Measurements from ENCODE around the gene KCTD12. TPM values are rescaled to one million over a fixed set of nuclear protein-coding genes. Genes with fewer than 3 reads are reported as not detected.

The KCTD12 gene
- polyA plus RNA-seq, 1 donor (not counting 4 experiments of a cell fraction or from before 2014, with no cell fraction given), result 18.9 TPM

DNA sequence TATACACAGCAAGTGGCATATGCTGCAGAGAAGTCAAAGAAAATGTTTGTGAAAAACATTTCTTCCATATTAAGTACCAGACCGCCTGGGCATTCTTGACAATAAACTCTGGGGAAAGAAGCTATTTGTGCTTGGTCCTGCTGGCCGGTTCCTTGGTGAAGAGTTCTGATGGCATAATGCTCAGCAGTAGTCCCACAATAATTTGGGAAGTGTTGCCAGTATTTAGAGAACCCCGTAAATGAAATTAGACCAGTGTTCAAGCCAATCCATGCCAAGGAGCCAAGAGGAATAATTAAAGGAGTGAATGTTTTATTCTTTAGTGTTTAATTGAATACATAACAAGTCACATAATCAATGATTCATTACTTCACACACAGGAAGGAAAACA, 6.3 kb downstream of the KCTD12 start:
- peaks cover 18% of the 10 kb centered on the region for H3K79me2 ChIP-seq (ENCODE audit: control insufficient read depth, insufficient read depth, low read length)
- no peaks in the 10 kb centered on the region for H3K27me3 ChIP-seq (ENCODE audit: control insufficient read depth, extremely low read depth, insufficient read depth, low read length)
- dilution Hi-C loops (cut with MboI; ENCODE audit: extremely low pct_ligation_motif_present, low sequenced_read_pairs), result no loop called here
- H3K4me3 ChIP-seq (ENCODE audit: control insufficient read depth in 2 of 3, extremely low read depth in 1 of 3, insufficient read depth in 2 of 3, low read depth in 1 of 3, low read length in 3 of 3), result peak overlapping the region in 2 of 3 experiments; percentile 16 to 23
- H2AFZ ChIP-seq (ENCODE audit: control insufficient read depth, low read length), result no peak overlapping the region
- FAIRE-seq, result no peak
- H3K4me2 ChIP-seq (ENCODE audit: control insufficient read depth, extremely low read depth, insufficient read depth, low read depth, low read length), result peak overlapping the region; percentile 75
- TF ChIP-seq, protein P1, sequence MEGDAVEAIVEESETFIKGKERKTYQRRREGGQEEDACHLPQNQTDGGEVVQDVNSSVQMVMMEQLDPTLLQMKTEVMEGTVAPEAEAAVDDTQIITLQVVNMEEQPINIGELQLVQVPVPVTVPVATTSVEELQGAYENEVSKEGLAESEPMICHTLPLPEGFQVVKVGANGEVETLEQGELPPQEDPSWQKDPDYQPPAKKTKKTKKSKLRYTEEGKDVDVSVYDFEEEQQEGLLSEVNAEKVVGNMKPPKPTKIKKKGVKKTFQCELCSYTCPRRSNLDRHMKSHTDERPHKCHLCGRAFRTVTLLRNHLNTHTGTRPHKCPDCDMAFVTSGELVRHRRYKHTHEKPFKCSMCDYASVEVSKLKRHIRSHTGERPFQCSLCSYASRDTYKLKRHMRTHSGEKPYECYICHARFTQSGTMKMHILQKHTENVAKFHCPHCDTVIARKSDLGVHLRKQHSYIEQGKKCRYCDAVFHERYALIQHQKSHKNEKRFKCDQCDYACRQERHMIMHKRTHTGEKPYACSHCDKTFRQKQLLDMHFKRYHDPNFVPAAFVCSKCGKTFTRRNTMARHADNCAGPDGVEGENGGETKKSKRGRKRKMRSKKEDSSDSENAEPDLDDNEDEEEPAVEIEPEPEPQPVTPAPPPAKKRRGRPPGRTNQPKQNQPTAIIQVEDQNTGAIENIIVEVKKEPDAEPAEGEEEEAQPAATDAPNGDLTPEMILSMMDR (optimal IDR thresholded peaks at IDR 0.05 in 1 of 3, IDR thresholded peaks at IDR 0.05 in 1 of 3, conservative IDR thresholded peaks at IDR 0.05 in 1 of 3; ENCODE audit: extremely low read depth in 1 of 3, insufficient read depth in 2 of 3, low read length in 3 of 3), result no peak
- TF ChIP-seq EZH2 (IDR thresholded peaks at IDR 0.05; ENCODE audit: low read length), result no peak
- H3K9me1 ChIP-seq (ENCODE audit: control insufficient read depth, extremely low read depth, insufficient read depth, low read length), result no peaks in the 10 kb centered on the region
- no peaks in the 10 kb centered on the region for H4K20me1 ChIP-seq (ENCODE audit: control insufficient read depth, extremely low read depth, insufficient read depth, low read length)
- H3K36me3 ChIP-seq (ENCODE audit: control insufficient read depth in 2 of 2, extremely low read depth in 1 of 2, insufficient read depth in 2 of 2, low read length in 2 of 2), result no peaks in the 10 kb centered on the region
- peaks cover 33% of the 10 kb centered on the region for H3K4me1 ChIP-seq (ENCODE audit: control insufficient read depth, extremely low read depth, insufficient read depth, low read length)
- H3K9ac ChIP-seq (ENCODE audit: control insufficient read depth, extremely low read depth, insufficient read depth, low read length), result no peak overlapping the region
- H3K9me3 ChIP-seq (ENCODE audit: control insufficient read depth, low read depth, low read length), result no peaks in the 10 kb centered on the region
- no peak for DNase-seq (ENCODE audit: low read depth, low spot score)
- peak overlapping the region; percentile 29 for H3K27ac ChIP-seq (ENCODE audit: control insufficient read depth, insufficient read depth, low read length)

DNA sequence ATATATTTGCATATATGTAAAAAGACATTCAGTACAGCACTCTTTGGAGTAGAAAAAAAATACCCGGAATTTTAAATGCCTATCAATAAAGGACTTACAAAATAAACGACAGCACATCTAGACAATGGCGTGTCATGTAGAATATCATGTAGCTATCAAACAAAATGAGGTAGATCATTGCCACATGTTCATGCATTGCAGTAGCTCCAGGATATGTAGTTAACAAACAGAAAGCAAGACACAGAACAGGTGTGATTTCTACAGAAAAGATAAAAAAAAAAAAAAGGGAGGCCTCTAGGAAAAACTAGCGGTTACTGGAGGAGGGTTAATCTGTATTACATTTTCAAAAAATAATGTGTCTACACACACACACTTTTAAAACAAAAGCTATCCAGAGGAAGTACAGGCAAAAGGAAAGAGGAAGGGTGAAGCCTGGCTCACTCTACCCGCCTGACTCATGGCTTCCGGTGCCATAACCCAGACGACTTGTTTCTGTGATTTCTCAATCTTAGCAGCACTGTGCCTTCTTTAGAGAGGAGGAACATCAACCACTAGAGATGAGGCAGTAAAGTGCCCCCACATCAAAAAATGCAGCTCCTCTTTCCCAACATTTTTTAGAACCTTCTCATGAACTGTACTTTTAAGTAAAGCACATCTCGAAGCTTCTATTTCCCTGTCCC, 6.9 kb downstream of the KCTD12 start:
- peak overlapping the region; percentile 23 for H2AFZ ChIP-seq (ENCODE audit: control insufficient read depth, low read length)
- H3K27ac ChIP-seq (ENCODE audit: control insufficient read depth, insufficient read depth, low read length), result peak overlapping the region; percentile 29
- no peaks in the 10 kb centered on the region for H3K36me3 ChIP-seq (ENCODE audit: control insufficient read depth in 2 of 2, extremely low read depth in 1 of 2, insufficient read depth in 2 of 2, low read length in 2 of 2)
- no peak for TF ChIP-seq EZH2 (IDR thresholded peaks at IDR 0.05; ENCODE audit: low read length)
- TF ChIP-seq, protein P1 (optimal IDR thresholded peaks at IDR 0.05 in 1 of 3, IDR thresholded peaks at IDR 0.05 in 1 of 3, conservative IDR thresholded peaks at IDR 0.05 in 1 of 3; ENCODE audit: extremely low read depth in 1 of 3, insufficient read depth in 2 of 3, low read length in 3 of 3), result no peak
- no peaks in the 10 kb centered on the region for H3K9me1 ChIP-seq (ENCODE audit: control insufficient read depth, extremely low read depth, insufficient read depth, low read length)
- H3K4me3 ChIP-seq (ENCODE audit: control insufficient read depth in 2 of 3, extremely low read depth in 1 of 3, insufficient read depth in 2 of 3, low read depth in 1 of 3, low read length in 3 of 3), result peak overlapping the region in 2 of 3 experiments; percentile 16 to 23
- no peaks in the 10 kb centered on the region for H3K9me3 ChIP-seq (ENCODE audit: control insufficient read depth, low read depth, low read length)
- DNase-seq (ENCODE audit: low read depth, low spot score) (no peak), FAIRE-seq (peak; percentile 93)
- dilution Hi-C loops (cut with MboI; ENCODE audit: extremely low pct_ligation_motif_present, low sequenced_read_pairs), result no loop called here
- no peaks in the 10 kb centered on the region for H4K20me1 ChIP-seq (ENCODE audit: control insufficient read depth, extremely low read depth, insufficient read depth, low read length)
- H3K79me2 ChIP-seq (ENCODE audit: control insufficient read depth, insufficient read depth, low read length), result peaks cover 12% of the 10 kb centered on the region
- no peaks in the 10 kb centered on the region for H3K27me3 ChIP-seq (ENCODE audit: control insufficient read depth, extremely low read depth, insufficient read depth, low read length)
- peak overlapping the region; percentile 75 for H3K4me2 ChIP-seq (ENCODE audit: control insufficient read depth, extremely low read depth, insufficient read depth, low read depth, low read length)
- no peak overlapping the region for H3K9ac ChIP-seq (ENCODE audit: control insufficient read depth, extremely low read depth, insufficient read depth, low read length)
- H3K4me1 ChIP-seq (ENCODE audit: control insufficient read depth, extremely low read depth, insufficient read depth, low read length), result peaks cover 28% of the 10 kb centered on the region
